HG02759 (cell line): ENCODE results near the gene POTEH.
"Not testable (repeated sequence)": the region's sequence is repeated elsewhere in the genome, so short reads cannot be mapped to it uniquely, and the experiment has no call there.

ENCODE experiments used
- ATAC-seq: cut with Tn5 transposase; IDR thresholded peaks from one replicate; pipeline ENCODE4 v1.9.1; 2021; ENCODE audit warnings: mild to moderate bottlenecking, moderate library complexity; ENCODE audit not compliant: unreplicated experiment

Gene POTEH

DNA sequence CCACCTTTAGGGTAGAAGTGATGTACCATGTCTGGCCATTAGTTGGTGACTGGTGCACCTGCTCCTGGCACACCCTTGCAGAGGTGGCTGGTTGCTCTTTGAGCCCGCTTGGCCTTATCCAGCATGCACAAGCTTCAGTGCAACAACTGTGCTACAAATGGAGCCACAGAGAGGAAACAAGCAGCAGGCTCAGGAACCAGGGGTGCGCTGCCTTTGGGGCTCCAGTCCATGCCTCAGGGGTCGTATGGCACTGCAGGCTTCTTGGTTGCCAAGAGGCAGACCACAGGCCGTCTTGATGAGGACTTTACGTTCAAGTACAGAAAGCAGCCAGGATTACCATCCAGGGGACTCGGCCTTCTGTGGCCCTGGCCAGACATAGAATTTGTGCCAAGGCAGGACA, 44.6 kb downstream of the POTEH start:
- not testable (repeated sequence) for ATAC-seq

DNA sequence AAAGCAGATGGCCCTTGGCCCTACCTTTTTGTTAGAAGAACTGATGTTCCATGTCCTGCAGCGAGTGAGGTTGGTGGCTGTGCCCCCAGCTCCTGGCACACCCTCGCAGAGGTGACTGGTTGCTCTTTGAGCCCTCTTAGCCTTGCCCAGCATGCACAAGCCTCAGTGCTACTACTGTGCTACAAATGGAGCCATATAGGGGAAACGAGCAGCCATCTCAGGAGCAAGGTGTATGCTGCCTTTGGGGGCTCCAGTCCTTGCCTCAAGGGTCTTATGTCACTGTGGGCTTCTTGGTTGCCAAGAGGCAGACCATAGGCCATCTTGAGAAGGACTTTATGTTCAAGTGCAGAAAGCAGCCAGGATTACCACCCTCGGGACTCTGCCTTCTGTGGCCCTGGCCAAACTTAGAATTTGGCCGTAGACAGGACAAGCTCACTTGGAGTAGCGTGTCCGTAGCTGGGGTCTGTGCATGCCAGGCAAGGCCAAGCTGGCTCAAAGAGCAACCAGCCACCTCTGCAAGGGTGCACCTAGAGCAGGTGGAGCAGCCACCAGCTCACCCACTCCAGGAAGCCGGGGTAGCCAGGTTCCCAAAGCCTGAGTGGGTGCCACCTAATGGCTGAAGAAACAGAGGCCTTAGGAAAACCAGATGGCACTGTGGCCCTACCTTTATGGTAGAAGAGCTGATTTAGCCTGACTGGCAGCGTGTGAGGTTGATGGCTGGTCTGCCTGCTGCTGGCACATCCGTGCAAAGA, 48.5 kb downstream of the POTEH start:
- not testable (repeated sequence) for ATAC-seq

DNA sequence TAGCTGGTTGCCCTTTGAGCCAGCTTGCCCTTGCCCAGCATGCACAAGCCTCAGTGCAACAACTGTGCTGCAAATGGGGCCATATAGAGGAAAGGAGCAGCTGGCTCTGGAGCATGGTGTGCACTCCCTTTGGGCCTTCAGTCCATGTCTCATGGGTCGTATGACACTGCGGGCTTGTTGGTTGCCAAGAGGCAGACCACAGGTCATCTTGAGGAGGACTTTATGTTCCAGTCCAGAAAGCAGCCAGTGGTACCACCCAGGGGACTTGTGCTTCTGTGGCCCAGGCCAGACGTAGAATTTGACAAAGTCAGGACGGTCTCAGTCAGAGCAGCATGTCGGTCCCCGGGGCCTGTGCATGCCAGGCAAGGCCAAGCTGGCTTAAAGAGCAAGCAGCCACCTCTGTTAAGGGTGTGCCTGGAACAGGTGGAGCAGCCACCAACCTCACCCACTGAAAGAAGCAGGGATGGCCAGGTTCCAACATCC, 49.1 kb downstream of the POTEH start:
- not testable (repeated sequence) for ATAC-seq

DNA sequence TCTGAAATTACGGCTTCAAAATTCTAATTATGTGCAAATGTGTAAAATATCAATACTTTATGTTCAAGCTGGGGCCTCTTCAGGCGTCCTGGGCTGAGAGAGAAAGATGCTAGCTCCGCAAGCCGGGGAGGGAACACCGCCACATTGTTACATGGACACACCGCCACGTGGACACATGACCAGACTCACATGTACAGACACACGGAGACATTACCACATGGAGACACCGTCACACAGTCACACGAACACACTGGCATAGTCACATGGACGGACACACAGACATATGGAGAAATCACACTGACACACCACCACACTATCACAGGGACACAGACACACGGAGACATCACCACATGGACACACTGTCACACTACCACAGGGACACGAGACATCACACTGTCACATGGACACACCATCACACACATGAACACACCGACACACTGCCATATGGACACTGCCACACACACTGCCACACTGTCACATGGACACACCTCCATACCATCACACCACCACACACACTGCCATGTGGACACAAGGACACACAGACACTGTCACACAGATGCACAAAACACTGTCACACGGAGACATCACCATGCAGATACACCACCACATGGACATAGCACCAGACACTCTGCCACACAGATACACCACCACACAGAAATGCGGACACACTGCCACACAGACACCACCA, 58.0 kb downstream of the POTEH start:
- ATAC-seq = not testable (repeated sequence)

DNA sequence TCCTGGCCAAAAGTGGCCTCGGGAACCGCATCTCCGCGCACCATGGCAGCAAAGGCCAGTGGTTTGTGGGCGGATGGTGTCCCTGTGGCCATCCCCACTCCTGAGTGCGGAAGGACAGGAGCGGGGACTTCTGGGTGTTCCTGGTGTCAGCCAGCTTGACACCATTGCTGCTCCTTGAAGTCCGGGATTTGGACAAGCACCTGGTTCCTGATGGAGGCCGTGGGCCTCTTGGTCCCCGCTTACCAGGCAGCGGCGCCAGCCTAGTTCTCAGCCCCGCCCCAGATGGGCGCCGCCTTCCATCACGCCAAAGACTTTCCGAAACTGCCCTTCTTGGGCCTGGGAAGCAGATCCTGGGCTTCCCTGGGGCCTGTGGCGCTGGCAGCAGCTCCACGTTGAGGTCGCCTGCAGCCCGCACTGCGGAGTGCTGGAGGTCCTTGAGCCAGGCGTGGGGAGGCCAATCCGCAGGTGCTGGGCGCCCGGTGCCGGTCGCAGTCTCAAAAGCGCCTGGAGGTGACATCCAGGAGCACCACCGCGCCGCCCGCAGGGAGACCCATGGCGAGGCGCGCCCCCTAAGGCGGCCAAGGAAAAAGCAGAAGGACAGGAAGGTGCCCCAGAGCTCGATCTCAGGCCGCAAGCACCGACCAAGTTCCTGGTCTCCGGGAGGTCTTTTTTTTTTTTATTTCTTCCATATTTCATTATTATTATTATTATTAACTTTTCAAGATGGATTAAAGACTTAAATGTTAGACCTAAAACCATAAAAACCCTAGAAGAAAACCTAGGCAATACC, 59.5 kb downstream of the POTEH start:
- not testable (repeated sequence) for ATAC-seq

DNA sequence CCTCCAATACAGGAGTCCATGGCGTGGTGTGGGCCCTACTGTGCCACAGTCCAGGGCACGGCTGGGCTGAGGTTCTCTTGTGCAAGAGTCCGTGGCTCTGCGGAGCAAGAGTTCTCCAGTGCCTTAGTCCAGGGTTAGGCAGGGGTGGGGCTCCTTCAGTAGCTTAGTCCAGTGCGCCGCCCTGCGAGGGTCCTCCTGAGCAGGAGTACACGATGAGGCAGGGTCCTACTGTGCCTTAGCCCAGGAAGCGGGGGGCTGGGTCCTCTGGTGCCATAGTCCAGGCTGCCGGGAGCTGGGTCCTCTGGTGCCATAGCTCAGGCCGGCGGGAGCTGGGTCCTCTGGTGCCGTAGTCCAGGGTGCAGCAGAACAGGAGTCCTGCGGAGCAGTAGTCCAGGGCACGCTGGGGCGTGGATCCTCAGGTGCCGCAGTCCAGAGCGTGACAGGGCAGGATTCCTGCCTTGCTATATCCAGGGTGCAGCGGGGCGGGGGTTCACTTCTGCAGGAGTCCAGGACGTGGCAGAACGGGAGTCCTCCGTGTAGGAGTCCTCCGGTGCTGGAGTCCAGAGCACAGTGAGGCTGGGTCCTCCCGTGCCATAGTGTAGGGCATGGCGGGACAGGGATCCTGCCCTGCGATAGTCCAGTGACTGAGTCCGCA, 69.7 kb downstream of the POTEH start:
- ATAC-seq = not testable (repeated sequence)

DNA sequence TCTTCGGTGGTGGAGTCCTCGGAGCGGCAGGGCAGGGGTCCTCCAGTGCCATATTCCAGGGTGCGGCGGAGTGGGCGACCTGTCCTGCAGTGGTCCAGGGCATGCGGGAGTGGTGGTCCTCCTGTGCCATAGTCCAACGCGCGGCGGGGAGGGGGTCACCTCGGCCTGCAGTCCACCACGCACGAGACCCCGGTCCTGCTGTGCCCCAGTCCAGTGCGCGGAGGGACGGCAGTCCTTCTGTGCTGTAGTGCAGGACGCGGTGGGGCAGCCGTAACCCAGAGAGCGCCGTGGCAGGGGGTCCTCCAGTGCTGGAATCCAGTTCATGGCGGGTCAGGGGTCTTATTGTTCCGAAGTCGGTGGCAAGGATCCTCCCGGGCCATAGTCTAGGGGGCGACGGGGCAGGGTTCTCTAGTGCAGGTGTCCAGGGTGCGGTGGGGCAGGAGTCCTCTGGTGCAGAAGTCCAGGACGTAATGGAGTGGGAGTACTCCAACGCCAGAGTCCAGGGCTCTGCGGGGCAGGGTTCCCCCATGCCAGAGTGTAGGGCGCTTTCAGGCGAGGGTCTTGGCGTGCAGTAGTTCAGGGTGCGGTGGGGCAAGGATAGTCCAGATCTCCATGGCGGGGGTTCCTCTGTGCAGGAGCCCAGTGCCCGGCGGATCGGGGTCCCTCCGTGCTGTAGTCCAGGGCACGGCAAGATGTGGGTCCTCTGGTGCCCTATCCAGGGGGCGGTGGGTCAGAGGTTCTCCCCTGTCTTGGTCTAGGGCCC, 70.7 kb downstream of the POTEH start:
- ATAC-seq = not testable (repeated sequence)

DNA sequence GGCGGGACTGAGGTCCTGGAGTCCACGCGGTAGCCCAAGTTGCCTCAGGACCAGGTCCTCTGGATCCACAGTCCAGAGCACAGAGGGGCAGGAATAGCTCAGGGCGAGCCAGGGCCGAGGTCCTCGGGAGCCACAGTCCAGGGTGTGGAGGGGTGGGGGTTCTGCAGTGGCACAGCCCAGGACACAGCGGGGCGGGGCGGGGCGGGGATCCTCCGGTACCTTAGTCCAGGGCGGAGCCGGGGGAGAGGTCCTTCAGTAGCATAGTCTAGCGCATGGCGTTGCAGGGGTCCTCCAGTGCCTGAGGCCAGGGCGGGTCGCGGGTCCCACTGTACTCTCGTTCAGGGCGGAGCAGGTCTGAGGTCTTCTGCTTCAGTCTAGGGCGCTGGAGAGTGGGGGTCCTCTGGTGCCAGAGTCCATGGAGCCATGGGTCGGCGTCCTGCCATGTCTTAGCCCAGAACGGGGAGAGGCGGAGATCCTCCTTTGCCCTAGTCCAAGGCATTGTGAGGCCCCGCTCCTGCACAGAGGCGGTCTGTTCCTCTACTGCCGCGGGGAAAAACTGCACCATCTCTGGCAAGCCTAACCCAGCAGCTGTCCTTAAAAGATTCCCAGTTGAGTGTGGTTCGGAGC, 71.4 kb downstream of the POTEH start:
- ATAC-seq = not testable (repeated sequence)

DNA sequence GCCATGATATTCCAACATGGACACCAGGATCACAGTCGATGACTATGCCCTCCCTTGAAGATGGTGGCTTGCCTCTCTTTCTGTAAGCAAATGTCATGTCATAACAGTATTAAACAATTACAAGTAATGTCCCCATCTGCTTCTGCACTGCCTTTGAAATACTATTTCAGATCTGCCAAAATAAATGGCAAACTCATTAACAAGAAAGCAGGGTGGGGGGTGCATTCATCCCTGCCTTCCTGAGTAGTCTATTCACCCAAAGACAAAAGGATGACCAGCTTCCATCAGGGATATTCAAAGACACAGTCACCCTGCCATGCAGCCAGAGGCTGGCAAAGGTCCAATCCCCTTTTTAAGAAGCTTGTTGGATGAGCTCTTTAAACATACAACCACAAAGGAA, 73.7 kb downstream of the POTEH start:
- not testable (repeated sequence) for ATAC-seq
